Embryonic facial prominence (tissue), 1 donor: Measurements from ENCODE around the gene WDR55.
"Not testable (repeated sequence)": the region's sequence is repeated elsewhere in the genome, so short reads cannot be mapped to it uniquely, and the experiment has no call there.

ENCODE experiments used
- DNase-seq: peaks from one replicate; pipeline ENCODE4 v3.0.0-alpha.2; 2016; ENCODE audit errors: extremely low spot score

WDR55 gene

DNA sequence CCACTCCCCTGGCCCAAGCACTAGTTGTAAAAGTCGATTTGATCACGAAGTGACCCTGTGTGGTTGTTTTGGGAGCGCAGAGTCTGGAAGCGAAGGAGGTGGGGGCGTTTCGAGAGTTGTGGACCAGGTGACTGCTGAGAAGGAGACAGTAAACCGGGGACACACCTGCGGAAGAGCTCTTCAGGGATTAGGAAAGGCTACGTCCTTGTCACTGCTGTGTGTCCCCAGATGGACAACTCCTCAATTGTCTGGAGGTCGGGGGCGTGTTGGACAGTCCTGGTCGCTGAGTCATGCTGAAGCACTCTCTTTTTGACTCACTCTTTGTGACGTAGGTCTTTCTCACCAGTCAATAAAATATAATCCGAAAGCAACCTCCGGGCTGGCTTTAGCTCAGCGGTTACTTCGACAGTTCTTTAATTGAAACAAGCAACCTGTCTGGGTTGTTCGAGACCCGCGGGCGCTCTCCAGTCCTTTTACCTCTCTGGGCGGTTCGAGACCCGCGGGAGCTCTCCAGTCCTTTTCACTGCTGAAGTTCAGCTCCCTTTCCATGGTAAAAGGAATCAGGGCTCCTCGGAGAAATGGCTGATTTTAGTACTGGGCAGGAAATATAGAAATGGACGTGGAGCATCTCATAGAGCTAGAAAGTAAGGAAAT, 46.3 kb downstream of the WDR55 start:
- DNase-seq = no peak

- DNase-seq = no peak
These were observed 47.1 kb downstream of the WDR55 start for GRCh38 chr5:140711794-140712193.

DNA sequence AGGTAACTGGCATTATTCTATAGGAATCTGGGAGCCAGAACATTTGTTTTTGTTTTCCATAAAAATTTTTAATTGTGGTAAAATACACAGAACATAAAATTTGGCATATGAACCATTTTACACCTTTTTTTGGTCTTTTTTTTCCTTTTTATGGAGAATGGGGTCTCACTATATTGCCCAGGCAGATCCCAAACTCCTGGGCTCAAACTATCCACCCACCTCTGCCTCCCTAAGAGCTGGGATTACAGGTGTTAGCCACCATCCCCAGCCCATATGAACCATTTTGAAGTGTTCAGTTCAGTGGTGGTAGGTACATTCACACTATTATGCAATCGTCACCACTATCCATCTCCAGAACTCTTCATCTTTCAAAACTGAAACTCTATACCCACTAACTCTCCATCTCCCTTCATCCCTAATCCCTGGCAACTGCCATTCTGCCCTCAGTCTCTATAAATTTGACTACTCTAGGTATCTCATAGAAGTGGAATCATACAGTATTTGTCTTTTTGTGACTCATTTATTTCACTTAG, 48.9 kb downstream of the WDR55 start:
- DNase-seq = no peak

- not testable (repeated sequence) for DNase-seq
These were observed 51.5 kb downstream of the WDR55 start for GRCh38 chr5:140716238-140716637.

GRCh38 chr5:140718266-140718592, 53.5 kb downstream of the WDR55 start:
- no peak for DNase-seq

GRCh38 chr5:140720738-140721137, 56.0 kb downstream of the WDR55 start:
- not testable (repeated sequence) for DNase-seq

DNA sequence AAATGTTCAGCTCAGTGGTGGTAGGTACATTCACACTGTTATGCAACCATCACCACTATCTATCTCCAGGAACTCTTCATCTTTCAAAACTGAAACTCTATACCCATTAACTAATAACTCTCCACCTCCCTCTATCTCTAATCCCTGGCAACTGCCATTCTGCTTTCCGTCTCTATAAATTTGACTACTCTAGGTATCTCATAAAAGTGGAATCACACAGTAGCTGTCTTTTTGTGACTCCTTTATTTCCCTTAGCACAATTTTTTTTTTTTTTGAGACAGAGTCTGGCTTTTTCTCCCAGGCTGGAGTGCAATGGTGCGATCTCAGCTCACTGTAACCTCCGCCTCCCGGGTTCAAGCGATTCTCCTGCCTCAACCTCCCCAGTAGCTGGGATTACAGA, 56.7 kb downstream of the WDR55 start:
- DNase-seq = not testable (repeated sequence)
